HG03095 (cell line): Measurements from ENCODE around the gene FGFR3.
"Not testable (repeated sequence)": the region's sequence is repeated elsewhere in the genome, so short reads cannot be mapped to it uniquely, and the experiment has no call there.

Source experiments
- ATAC-seq: cut with Tn5 transposase; IDR thresholded peaks from one replicate; pipeline ENCODE4 v1.9.1; 2021; ENCODE audit warnings: moderate library complexity; ENCODE audit not compliant: unreplicated experiment

Gene FGFR3

DNA sequence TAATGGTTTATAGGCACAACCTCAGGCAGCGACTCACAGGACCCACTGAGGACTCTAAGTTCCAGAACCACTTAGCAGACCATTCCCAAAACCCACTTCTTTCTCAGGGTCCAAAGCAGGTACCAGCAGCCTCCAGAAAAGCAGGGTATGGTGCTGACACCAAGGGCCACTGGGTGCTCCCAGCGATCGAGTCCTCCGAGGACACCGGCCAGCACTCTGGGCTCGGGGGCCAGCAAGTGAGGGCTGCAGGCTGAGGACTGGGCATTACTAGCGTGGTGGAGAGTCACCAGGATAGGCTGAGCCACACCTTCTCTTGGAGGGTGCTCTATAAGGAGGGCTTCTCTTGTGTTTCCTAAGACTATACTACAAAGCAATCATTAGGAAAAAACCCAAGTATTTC lies 43.6 kb downstream of the FGFR3 start:
- no peak for ATAC-seq

DNA sequence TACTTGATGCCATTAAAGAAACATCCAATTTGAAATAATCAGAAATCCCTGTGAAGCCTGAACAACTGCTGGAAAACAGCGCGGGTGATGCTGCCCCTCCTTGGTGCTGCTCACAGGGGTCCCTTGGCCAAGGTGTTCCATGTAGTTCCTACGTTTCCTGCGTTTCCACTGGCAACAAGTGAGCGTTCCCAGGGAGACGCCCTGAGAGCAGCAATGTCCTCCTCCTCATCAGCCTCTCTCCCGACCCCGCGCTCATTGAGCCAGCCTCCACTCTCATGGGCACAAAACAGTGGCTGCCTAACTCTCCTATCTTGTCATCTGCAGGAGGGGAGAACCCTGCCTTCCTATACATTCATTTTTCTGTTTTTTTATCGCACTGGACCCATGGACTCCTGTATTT lies 44.0 kb downstream of the FGFR3 start:
- no peak for ATAC-seq

DNA sequence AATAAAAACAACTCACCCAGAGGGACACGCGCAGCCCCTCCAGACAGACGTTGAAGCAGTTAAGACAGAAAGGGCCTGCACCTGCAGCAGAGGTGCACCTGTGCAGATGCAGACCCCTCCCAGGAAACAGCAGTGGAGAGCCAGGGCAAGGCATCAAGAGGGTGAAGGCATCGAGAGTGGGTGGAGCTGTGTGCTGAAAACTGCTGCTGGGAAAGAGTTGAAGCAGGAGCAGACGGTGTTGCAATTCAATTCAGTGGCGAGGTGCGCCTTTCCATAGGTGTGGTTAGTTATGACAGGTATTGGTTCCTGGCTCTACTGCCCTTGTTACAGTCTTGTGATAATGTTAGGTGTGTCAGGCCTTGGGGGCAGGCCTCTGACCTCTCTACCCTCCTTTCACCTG lies 46.2 kb downstream of the FGFR3 start:
- no peak for ATAC-seq

DNA sequence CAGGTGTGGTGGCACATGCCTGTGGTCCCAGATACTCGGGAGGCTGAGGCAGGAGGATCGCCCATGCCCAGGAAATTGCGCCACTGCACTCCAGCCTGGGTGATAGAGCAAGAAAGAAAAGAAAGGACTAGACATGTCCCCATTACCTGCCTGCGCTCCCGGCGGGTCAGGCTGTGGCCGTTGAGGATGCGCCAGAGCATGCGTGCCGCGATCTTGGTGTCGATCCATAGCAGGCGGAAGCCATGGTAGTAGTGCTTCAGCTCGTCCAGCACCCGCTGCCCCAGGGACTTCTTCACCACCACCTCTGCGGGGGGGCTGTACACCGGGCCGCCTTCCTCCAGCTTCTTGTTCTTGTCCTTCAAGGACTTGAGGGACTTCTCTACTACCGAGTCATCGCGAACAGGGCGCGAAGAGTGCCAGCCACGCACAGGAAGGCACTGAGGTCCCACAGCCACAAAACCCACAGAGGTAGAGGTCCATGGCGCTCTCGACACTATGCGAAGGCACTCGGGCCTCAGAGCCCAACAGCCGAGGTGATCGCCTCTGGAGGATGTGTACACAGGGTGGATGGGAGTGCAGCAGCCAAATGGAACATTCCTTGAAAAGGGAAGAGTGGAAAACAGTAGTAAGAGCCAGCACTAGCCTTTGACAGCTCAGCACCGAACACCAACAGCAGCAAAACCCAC lies 48.3 kb downstream of the FGFR3 start:
- no peak for ATAC-seq

DNA sequence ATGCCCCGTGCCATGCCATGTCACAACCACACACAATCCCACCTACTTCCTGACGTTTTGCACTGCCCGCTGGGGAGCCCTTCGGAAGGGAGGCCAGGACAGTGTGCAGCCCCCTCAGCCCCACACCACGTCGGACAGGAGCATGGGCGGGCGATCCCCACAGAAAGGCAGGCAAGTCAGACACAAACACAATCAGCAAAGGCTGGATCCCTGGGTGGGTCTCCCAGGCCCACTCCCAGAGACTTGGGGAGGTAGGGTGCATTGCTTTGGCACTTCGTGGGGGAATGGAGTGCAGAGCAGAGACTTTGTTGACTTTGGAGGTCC lies 48.8 kb downstream of the FGFR3 start:
- ATAC-seq, result no peak

DNA sequence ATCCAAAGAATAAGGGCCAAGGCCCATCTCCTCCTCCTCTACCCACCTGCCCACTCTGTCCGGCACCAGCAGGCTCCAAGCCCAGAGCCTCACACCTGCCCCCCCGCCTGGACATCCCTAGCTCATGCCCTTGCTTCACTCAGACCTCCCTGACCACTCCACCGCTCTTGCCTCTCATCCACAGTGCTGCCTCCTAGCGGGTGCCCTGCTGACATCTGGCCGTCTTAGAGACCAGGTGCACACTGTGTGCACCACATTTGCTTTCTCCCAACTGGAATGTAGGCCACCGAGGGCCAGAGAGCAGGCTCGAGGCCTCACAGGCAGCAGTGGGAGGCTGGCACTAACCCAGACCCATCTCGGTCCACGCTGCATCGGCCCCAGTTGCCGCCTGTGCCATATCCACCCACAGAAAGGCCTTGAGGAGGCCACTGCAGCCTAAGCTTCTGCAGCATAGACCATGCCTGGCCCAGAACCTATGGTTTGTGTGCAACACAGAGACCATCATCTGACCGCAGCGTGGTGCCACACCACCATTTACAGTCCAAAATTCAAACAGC lies 49.3 kb downstream of the FGFR3 start:
- ATAC-seq, result no peak

DNA sequence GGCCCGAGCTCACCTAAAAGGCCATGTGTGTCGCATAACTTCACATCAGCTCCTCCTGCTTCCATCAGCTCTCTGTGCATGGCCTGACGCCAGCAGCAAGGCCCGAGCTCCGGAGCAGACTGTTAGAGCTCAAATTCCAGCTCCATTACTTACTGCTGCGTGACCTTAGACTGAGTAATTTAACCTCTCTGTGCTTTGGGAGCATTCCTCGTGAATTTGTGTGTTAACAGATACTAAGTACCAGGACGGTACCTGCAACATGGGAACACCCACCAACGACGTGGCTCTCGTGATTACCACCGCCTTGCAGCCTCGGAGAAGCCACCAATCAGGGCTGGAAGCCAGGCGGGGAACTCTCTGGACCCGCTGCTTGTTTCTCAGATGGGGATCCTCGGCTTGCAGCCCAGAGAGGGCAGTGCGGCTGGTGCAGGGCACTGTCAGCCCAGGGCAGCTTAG lies 49.9 kb downstream of the FGFR3 start:
- no peak for ATAC-seq

DNA sequence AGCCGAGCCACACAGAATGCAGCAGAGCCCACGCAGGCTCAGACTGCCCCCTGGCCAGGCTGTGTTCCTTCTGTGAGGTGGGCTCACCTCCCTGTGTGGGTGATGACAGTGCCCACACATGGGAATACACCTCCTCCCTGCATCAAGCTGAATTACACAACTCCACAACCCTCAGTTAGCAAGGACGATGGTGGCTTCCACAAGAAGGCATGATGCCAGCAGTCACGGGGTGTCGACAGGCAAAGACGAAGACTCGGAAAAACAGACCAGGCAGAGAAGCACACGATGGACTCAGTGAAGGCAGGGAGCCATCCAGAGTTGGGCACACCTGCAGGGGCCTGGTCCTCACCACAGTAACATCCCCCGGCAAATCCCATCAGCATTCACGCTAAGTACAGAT lies 50.8 kb downstream of the FGFR3 start:
- no peak for ATAC-seq

DNA sequence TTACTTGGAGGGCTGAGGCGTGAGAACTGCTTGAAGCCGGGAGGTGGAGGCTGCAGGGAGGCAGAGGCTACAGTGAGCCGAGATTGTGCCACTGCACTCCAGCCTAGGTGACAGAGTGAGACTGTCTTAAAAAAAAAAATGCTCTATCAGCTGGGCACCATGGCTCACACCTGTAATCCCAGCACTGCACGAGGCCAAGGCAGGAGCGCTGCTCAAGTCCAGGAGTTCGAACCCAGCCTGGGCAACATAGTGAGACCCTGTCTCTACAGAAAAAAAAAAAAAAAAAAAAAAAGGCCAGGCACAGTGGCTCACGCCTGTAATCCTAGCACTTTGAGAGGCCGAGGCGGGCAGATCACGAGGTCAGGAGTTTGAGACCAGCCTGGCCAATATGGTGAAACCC lies 51.5 kb downstream of the FGFR3 start:
- ATAC-seq, result not testable (repeated sequence)

DNA sequence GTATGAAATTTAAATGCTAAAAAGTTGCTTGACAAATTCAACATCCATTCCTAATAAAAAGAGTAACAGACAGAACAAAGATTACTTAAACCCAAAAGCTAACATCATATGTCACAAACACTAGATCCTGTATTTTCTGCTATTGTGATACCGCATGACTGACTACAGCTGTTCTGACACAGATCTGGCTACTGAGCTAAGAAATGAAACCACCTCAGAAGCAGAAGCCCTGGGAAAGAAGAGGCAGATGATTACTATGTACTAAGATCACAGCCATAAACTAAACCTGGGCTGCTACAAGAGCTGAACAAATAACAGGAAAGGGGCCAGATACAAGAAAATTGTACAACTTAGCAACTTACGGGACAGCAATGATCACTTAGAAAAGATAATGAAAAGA lies 53.5 kb downstream of the FGFR3 start:
- ATAC-seq, result no peak

DNA sequence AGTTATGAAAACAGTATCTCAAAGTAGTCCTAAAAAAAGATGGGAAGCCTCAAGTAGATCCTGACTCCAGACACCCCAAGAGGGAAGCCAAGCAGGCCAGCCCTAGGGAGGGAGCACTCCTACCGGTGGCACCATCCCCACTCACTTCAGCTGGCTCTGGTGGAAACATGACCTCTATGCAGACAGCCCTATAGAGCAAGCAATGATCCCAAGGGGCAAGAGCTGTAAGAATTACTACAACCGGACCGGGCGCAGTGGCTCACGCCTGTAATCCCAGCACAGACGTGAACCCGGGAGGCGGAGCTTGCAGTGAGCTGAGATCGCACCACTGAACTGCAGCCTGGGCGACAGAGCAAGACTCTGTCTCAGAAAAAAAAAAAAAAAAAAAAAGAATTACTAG lies 57.2 kb downstream of the FGFR3 start:
- ATAC-seq, result no peak

DNA sequence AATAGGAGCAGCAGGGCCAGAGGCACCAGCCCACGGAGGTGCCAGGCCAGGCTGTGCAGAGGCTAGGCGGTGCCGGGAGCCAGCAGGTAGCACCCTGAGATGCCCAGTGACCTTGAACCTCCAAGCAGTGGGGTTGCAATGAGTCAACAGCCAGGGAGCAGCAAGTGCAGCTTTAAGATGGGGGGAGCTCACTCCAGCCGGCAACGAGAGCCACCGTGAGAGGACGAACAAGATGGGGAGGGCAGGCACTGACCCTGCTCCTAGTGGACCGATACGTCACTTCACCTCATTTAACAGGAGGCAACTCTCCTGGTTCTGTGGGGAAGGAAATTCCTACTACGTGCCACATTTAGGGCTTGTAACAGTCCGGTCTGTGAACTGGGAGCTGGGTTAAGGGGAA lies 58.1 kb downstream of the FGFR3 start:
- no peak for ATAC-seq

DNA sequence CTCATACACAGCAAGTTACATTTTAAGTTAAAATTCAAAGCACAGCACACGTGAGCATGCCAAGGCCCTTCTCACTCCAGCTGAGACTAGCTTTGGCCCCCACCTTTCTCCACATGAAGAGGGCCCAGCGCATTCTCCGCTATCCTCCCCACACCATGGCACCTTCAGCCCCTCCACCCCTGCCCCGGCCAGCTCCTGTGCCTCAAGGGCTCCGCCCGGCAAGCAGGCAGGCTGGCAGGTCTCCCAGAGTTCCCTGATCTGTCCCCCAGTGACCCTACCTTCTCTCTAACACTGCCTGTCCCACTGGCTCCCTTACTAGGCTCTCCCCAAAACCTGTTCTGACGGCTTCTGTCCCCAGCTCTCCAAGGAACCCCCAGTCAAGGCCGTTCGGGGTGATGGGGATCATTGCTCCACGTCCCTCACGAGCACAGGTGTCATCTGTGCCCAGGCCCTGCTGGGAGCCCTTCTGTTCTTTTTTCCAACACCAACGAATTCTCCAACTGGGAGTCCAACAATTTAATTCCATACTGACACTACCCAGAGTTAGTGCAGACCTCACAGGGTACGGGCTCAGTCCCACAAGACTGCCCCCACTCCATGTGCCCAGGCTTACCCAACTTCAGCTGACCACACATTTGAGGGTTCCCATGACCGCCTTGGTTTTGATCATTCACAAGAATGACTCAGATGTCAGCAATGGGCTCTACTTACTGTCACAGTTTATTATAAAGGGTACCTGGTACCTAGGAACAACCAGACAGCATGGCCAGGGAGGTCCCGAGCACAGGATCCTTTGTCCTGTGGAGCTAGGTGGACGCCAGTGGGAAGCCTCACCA lies 58.7 kb downstream of the FGFR3 start:
- ATAC-seq, result no peak

DNA sequence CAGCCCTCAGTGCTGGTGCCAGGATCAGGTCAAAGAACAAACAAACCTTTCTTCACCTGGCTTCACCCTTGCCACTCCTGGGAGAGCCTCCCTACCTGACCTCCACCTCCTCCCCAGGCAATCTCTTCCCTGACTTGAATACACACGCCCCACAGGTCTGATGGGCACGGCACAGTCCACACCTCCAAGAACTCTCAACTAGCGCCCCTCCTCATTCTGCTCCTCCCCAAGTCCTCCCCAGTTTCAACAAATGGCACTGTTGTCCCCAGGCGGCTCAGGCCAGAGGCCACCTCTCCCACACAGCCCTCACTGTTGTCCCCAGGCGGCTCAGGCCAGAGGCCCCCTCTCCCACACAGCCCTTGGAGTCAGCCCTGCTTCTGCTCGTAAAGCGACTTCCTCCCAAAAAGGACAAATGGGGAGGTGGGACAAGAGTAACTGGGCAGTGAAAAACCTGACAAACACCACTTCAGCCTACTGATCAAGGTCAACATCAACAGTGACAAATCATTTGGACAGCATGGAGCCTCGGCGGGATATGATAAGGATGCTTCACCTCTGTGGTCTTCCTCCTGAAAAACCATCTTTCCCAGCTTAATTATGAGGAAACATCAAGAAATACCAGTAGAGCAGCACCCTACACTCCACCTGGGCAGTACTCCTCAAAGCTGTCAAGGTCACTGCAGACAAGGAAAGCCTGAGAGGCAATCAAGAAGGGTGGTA lies 60.0 kb downstream of the FGFR3 start:
- ATAC-seq, result no peak

DNA sequence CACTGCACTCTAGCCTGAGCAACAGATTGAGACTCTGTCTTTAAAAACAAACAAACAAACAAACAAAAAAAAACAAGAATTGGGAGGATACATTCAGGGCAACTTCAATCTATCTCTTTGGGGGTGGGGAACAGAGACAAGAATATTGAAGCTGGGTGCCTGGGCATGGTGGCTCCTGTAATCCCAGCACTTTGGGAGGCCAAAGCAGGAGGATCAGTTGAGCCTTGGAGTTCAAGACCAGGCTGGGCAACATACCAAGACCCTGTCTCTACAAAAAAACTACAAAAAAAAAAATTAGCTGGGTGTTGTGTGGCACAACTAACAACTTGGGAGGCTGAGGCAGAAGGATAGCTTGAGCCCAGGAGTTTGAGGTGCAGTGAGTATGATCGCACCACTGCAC lies 61.7 kb downstream of the FGFR3 start:
- no peak for ATAC-seq

DNA sequence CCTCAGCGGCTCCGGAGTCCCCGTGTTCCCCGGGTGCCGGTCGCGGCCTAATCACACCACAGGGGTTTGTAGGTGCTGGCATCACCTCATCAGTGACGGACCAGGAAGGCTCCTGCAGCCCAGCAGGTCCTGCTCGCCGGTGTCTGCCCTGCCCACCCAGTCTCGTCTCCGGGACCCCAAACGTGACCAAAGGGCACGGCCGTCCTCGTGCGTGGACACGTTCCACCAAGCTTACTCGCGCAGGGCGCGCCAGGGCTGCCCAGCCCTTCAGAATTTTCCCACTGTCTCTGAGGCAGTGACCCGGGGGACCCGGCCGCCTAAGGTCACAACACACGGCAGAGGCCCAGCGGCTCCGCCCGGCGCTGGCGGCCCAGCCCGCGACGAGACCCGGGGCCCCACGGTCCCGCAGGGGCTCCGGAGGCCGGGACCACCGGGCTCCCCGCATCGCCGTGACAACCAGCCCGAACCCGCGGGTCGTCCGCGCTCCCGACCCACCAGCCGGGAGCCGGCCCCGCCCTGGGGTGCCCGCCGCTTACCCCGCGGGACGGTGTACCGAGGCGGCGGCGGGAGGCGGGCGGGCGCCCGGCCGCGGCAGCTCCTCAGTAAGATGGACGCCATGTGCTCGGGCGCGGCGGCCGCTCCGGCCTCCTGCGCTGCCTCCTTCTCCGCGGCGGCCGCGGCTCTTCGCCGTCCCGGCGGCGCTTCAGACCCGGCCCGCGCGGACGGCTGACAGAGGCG lies 62.4 kb downstream of the FGFR3 start:
- ATAC-seq, result peak; percentile 4

DNA sequence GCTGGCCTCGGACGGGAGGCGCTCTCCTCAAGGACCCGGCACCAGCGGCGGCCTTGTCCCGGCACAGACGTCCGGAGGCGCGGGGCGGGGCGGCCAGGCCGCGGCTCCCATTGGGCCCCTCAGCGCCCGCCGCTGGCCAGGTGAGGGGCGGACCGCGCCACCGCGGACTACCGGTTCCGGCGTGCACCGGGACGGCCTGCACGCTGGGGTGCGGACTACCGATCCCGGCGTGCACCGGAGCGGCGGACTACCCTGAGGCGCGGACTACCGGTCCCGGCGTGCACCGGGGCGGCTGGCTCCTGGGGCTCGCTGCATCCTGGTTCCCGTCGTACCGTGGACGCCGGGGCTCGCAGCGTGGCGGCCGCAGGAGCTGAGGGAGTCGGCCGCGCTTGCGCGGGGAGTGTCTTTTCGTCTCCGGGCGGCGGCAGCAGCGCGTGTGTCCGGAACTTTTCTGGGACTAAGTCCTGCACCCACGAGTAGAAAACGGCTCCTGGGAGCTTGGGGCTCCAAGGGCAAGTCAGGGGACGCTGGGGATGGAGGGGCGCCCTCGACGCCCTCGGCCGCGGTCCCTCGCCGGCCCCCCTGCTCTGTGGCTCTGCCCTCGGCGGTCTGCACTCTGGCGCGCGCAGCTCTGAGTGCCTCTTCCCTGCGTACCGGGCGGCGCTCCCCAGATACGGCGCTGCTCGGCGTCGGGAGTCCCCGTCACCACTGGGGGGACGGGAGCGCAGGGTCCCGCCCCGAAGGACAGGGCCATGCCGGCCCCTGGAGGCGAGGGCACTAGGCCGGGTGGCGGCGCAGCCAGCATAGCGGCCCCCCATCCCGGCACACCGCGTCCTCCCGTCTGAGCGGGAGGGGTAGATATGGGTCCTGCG lies 63.2 kb downstream of the FGFR3 start, which contains the start of gene LETM1:
Gene LETM1 (minus strand): TSS at position 86 of the 872 bp plus-strand sequence. CDS start 206 bp downstream, outside the sequence.
- peak; percentile 90 for ATAC-seq

DNA sequence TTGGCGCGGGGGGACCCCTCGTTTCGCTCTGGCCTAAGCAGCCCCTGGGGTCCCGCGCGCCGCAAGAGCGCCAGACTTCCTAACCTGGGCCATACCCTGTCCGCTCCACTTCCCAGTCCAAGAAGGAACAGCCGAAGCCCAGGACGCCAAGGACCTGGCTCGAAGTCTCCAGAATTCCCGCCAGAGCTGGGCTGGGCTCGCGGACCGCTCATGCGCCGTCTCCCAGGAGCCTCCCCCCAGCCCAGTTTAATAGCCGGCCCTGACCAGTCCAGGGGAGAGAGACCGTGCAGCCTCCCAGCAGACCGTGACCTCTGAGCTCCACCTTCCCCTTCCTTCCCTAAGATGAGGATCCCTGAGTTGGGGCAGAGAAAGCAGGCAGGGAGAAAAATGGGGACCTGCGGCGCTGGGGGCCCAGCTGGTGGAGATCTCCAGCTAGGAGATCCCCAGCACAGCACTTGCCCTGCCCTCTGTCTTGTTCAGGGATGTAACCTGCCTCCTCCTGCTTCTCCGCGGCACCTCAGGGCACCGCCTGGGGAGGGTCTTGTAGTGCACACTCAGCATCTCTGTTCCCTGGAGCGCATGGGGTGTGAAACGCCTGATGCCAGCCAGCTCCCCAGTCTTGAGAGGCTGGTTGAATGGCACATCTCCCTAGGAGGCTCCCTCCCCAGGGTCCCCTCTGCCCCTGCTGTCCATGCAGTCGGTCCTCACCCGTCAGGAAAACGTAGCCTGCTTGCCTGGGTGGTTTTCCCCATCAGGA lies 64.0 kb downstream of the FGFR3 start:
- ATAC-seq, result no peak

DNA sequence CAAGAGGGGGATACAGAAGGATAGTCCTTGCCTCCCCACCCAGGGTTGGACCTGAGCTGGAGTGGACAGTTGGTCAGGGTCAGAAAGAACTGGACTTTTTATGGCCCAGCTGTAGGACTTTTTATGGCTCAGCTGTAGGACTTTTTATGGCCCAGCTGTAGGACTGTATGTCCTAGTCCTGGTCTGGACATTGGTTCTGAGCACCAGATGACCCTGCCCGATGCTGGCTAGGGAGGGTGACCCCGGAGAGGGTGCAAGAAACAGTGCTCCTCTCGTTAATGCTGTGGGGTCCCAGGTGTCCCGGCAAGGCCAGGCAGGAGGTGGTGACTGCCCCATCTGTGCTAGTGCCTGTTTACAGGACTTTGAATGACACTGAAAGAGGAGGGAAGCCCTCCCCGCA lies 64.8 kb downstream of the FGFR3 start:
- ATAC-seq, result no peak
